Coronary artery (tissue), 2 donors: ENCODE results near the gene RAD51B.
A peak's percentile ranks its signal among the peaks of the same experiment; 100 is the strongest.

Experiments used
- DNase-seq: peaks from one replicate; pipeline ENCODE4 v3.0.0-alpha.2; 2017; ENCODE audit warnings: low spot score
- H3K27ac ChIP-seq, 2 donors: fragments of 200-600 bp; sonication (generic); one replicate each; pipeline ENCODE4 v1.5.1; 2016 to 2019
- H3K4me3 ChIP-seq: fragments of 200-600 bp; sonication (generic); 2 replicates; pipeline ENCODE4 v1.5.1; 2016; ENCODE audit warnings: mild to moderate bottlenecking, moderate library complexity
- CTCF ChIP-seq: fragments of 200-600 bp; sonication (generic); IDR thresholded peaks from one replicate; pipeline ENCODE4 v1.5.1; 2019; ENCODE audit warnings: antibody characterized with exemption

The RAD51B gene

GRCh38 chr14:68673464-68673863 is 853.9 kb downstream of the RAD51B start:
- no peak overlapping the region for H3K27ac ChIP-seq

DNA sequence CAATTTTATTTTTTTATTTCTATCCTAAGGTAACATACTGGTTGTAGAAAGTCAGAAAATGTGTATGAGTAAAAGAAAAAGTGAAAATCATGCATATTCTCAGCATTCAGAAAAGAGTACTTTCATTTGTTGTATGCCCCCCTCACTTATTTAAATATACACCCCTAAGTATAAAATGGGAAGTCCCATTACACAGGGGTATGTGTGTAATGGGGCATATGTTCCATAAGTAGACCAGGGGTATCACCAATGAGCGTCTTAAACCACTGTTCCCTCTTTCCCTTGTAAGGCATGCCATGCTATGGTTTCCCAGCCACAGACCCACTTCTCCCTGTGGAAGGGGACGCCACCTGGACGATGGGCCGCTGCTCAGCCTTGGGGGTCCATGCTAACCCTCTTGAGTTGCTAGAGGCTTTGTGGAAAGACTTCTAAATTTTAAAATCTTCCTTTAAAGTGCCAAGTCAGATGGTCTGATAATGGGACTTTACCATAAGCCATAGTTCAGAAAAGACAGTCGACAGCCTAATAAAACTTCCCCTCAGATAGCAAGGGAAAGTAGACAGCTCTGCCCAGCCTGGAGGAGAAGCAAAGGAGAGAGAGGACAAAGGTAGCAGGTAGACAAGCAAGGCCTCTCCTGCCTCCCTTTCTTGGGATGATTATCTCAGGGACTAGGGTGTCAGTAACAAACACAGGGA is 855.1 kb downstream of the RAD51B start:
- Histone ChIP-seq H3K27ac (peak overlapping the region in 1 of 2 donors; percentile 9), H3K4me3 (no peak overlapping the region)
- no peak for TF ChIP-seq CTCF
- no peak for DNase-seq

More at GRCh38 chr14:68673464-68673863, 853.9 kb downstream of the RAD51B start:
- DNase-seq: no peak
- no peak overlapping the region for H3K4me3 ChIP-seq
- no peak for TF ChIP-seq CTCF

GRCh38 chr14:68675233-68675577 is 855.6 kb downstream of the RAD51B start:
- no peak for TF ChIP-seq CTCF
- no peak overlapping the region for H3K4me3 ChIP-seq
- no peak for DNase-seq
- peak overlapping the region in 1 of 2 donors; percentile 9 for H3K27ac ChIP-seq

- no peak overlapping the region for H3K4me3 ChIP-seq
- H3K27ac ChIP-seq: no peak overlapping the region
- no peak for TF ChIP-seq CTCF
- no peak for DNase-seq
Observed at GRCh38 chr14:68676511-68676943, 856.9 kb downstream of the RAD51B start.

- Histone ChIP-seq H3K27ac (no peak overlapping the region), H3K4me3 (no peak overlapping the region)
- no peak for TF ChIP-seq CTCF
- DNase-seq: no peak
Observed at GRCh38 chr14:68677476-68677875, 857.9 kb downstream of the RAD51B start.

GRCh38 chr14:68677901-68678300 is 858.3 kb downstream of the RAD51B start:
- TF ChIP-seq CTCF: no peak
- Histone ChIP-seq H3K27ac (no peak overlapping the region), H3K4me3 (no peak overlapping the region)
- no peak for DNase-seq

GRCh38 chr14:68678471-68678870 is 858.9 kb downstream of the RAD51B start:
- Histone ChIP-seq H3K4me3 (no peak overlapping the region), H3K27ac (no peak overlapping the region)
- DNase-seq: no peak
- TF ChIP-seq CTCF: no peak
